ENCODE measurements around the gene SLC10A7. TPM values are rescaled to one million over a fixed set of nuclear protein-coding genes. Genes with fewer than 3 reads are reported as not detected.

Gene SLC10A7
- total RNA-seq, 1 donor from 2014 or later, result 11.8 TPM

DNA sequence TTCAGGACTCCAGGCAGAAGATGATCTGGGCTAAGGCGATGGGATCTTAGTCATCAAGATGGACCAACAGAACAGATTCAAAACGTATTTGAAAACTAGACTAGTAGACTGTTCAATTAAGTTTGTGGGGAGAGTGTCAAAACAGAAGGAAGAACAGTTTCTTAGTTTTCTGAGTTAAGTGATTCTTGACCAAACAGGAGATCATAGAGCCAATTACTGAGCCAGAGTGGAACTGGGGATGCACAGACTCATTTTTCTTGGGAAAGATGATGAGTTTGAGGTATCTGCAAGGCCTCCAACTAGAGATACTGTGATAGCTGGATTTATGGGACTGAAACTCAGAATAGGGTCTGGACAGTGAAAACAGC, 187.9 kb downstream of the SLC10A7 start:
- Mint-ChIP-seq H3K9me3 (ENCODE audit: unreplicated experiment) (no peaks in the 10 kb centered on the region), H3K27ac (ENCODE audit: unreplicated experiment) (no peak overlapping the region), H3K4me3 (ENCODE audit: unreplicated experiment) (no peak overlapping the region), H3K36me3 (ENCODE audit: low read depth, unreplicated experiment) (no peaks in the 10 kb centered on the region), H3K27me3 (ENCODE audit: unreplicated experiment) (no peaks in the 10 kb centered on the region), H3K4me1 (ENCODE audit: unreplicated experiment) (peaks cover 28% of the 10 kb centered on the region)
- no peak for DNase-seq (ENCODE audit: low spot score)
- TF ChIP-seq, protein P1, sequence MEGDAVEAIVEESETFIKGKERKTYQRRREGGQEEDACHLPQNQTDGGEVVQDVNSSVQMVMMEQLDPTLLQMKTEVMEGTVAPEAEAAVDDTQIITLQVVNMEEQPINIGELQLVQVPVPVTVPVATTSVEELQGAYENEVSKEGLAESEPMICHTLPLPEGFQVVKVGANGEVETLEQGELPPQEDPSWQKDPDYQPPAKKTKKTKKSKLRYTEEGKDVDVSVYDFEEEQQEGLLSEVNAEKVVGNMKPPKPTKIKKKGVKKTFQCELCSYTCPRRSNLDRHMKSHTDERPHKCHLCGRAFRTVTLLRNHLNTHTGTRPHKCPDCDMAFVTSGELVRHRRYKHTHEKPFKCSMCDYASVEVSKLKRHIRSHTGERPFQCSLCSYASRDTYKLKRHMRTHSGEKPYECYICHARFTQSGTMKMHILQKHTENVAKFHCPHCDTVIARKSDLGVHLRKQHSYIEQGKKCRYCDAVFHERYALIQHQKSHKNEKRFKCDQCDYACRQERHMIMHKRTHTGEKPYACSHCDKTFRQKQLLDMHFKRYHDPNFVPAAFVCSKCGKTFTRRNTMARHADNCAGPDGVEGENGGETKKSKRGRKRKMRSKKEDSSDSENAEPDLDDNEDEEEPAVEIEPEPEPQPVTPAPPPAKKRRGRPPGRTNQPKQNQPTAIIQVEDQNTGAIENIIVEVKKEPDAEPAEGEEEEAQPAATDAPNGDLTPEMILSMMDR (IDR thresholded peaks at IDR 0.05; ENCODE audit: unreplicated experiment), result no peak

DNA sequence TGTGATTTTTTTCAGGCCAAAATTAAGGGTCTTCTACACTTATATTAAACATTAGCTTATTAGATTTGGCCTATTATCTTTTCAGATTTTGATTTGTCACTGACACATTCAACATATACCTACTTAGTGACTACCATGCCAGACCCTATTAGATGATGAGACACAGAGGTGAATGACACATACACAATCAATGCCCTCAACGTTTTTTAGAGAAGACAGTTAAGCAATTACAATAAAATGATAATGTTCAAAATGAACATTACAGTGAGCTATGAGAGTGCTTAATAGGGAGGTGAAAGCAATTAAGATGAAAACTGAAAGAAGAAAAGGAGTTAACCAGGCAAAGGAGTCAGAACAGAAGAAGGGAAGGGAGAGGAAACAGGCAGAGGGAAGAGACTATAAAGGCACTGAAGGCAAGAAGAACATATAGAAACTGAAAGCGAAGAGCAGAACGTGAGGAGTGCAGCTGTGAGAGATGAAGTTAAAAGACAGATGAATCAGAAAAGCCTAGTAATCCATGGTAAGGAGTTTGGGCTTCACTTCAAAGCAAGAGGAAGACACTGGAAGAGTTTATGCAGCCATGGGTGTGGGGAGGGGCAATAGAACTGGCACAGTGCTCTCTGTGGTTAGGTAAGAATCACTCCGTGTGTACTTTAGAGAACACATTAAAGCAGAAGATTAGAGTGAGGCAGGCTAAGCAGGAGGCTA, 188.4 kb downstream of the SLC10A7 start:
- Mint-ChIP-seq H3K36me3 (ENCODE audit: low read depth, unreplicated experiment) (no peaks in the 10 kb centered on the region), H3K4me3 (ENCODE audit: unreplicated experiment) (no peak overlapping the region), H3K4me1 (ENCODE audit: unreplicated experiment) (peaks cover 23% of the 10 kb centered on the region), H3K9me3 (ENCODE audit: unreplicated experiment) (no peaks in the 10 kb centered on the region), H3K27me3 (ENCODE audit: unreplicated experiment) (no peaks in the 10 kb centered on the region), H3K27ac (ENCODE audit: unreplicated experiment) (no peak overlapping the region)
- DNase-seq (ENCODE audit: low spot score), result no peak
- TF ChIP-seq, protein P1 (IDR thresholded peaks at IDR 0.05; ENCODE audit: unreplicated experiment), result no peak

DNA sequence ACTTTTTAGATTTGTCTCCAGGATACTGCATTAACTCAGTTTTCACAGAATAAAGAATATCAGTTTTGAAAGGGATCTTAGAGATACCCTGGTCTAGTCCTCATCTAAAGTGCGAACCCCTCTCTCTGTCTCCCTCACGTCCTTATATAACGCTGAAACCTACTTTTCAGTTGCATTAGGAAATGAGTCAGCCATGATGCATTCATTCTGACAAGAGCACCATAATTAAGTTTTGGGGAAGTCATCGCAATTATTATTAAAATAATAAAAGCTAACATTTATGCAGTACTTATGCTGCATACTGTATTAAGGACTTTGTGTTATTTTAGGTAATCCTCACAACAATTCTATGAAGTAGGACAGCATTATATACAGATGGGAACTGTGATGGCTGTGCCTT, 191.3 kb downstream of the SLC10A7 start:
- no peaks in the 10 kb centered on the region for H3K9me3 Mint-ChIP-seq (ENCODE audit: unreplicated experiment)
- no peaks in the 10 kb centered on the region for H3K4me1 Mint-ChIP-seq (ENCODE audit: unreplicated experiment)
- no peaks in the 10 kb centered on the region for H3K27me3 Mint-ChIP-seq (ENCODE audit: unreplicated experiment)
- TF ChIP-seq, protein P1 (IDR thresholded peaks at IDR 0.05; ENCODE audit: unreplicated experiment), result no peak
- H3K4me3 Mint-ChIP-seq (ENCODE audit: unreplicated experiment), result no peak overlapping the region
- DNase-seq (ENCODE audit: low spot score), result no peak
- no peak overlapping the region for H3K27ac Mint-ChIP-seq (ENCODE audit: unreplicated experiment)
- H3K36me3 Mint-ChIP-seq (ENCODE audit: low read depth, unreplicated experiment), result no peaks in the 10 kb centered on the region

DNA sequence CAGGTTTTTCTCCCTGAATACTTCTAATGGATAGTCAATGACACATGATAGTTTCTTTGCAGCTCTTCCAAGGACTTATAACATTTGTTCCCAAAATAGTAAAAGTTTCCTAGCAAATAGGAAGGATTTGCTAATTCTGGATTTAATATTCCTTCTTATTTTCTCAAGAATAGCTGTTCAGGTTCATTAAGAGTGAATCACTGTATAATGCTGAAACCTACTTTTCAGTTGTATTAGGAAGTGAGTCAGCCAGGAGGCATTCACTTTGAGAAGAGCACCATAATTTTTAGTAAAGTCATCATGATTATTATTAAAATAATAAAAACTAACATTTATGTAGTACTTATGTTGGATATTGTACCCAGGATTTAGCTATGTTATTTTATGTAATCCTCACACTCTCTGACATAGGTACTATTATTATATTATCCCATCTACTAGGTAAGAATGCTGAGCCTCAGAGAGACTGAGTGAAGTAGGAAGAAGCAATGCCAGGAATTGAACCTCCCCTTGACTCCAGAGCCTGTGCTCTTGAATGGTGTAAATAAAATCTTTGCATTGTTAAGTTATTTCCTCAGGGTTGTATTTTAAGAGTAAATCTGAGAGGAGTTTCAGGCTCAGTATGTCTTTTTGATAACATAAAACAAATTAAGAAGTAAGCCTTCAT, 192.6 kb downstream of the SLC10A7 start:
- Mint-ChIP-seq H3K36me3 (ENCODE audit: low read depth, unreplicated experiment) (no peaks in the 10 kb centered on the region), H3K27me3 (ENCODE audit: unreplicated experiment) (no peaks in the 10 kb centered on the region), H3K4me1 (ENCODE audit: unreplicated experiment) (no peaks in the 10 kb centered on the region), H3K9me3 (ENCODE audit: unreplicated experiment) (no peaks in the 10 kb centered on the region), H3K27ac (ENCODE audit: unreplicated experiment) (no peak overlapping the region), H3K4me3 (ENCODE audit: unreplicated experiment) (no peak overlapping the region)
- DNase-seq (ENCODE audit: low spot score), result no peak
- TF ChIP-seq, protein P1 (IDR thresholded peaks at IDR 0.05; ENCODE audit: unreplicated experiment), result no peak
